DMS79 treated with DMSO at 0.1 percent for 48 hours (cell line): ENCODE measurements around the gene SUN2.

Experiments
- DNase-seq: peaks from one replicate; lab custom pipeline; 2025; lab: John Stamatoyannopoulos, UW

The SUN2 gene

GRCh38 chr22:38753948-38754750 lies 1.6 kb downstream of the SUN2 start:
- DNase-seq, result peak; percentile 31

GRCh38 chr22:38751422-38752346 lies 4.1 kb downstream of the SUN2 start:
- DNase-seq, result no peak

DNA sequence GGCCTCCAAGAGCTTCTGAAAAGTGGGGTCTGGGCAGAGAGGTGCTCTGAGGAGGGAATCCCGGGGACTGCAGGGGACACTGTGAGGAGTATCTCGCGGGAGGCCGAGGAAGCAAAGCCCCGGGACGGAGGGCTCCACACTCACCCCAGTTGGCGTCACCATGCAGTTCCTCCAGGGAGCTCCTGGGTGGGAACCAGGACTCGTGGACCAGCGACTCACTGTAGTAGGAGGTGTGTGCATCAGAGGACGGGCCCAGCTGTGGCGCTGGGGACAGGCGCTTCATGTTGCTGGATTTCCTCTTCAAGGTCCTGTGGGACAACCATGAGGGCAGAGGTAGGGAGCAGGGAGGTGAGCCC lies 4.8 kb downstream of the SUN2 start:
- DNase-seq, result no peak

- no peak for DNase-seq
These were observed 5.2 kb downstream of the SUN2 start for GRCh38 chr22:38750638-38751037.

DNA sequence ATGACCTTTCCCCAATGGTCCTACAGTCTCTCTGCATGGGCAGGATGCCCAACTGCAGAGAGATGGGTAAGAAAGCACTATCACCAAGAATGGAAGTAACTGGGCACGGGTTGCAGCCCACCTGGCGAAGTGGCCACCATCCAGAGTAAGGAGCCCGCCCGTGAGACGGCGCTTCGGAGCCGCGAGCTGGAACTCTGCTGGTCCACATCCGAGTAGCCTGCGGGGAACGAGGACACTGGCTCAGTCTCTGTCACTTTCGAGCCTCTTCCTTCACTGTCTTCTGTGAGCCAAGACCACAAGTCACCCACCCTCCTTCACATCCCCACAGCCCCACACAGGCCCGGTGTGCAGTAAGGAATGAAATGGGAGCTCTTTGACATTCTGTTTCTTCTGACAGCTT lies 5.7 kb downstream of the SUN2 start:
- no peak for DNase-seq

GRCh38 chr22:38748487-38749136 lies 7.2 kb downstream of the SUN2 start:
- DNase-seq, result no peak

DNA sequence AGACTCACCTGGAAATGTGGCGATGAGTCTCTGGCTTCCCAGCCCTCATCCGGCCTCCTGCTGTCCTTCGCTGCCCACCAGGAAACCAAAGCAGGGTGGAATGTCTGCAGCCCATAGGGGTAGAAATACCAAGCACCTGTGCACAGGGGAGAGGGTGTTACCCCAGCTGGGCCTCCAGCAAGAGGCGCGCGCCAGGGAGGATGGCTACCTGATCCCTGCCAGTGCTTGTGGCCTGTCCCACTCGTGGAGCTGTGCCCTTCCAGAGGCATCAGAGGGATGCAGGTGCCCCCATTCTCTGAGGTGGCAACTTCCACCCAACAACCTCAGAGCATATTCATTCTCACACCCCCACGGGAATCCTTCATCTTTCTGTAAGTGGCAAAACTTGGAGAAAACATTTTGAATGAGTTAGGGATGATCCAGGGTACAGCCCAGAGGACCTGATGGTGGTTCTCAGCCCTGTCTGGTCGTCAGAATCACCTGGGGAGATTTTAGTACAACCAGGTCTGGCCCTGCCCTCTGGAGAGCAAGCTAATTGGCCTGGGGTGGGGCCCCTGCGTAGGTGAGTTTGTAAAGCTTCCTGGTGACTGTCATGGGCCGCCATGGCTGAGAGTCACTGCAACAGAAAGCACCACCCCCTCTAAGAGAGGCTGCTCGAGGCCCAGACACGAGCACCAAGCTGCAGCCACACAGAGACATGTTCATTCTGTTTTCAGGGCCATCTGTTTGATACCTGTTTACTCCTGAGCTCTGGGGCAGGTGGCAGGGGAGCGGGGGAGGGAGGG lies 9.9 kb downstream of the SUN2 start:
- DNase-seq, result no peak

DNA sequence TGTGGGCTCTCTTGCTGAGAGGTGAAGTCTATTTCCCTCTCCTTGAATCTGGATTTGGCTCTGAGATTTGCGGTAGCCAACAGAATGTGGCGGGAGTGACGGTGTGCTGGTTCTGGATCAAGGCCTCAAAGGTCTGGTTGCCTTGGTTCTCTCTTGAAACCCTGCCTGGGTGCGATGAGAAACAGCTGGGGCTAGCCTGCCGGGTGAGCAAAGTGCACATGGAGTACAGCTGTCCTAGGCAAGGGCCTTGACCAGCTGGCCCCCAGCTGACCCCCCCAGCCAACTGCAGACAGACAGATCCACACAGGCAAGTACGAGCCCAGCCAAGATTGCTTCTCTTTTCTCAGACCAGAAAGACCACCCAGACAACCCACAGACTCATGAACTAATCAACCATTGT lies 10.8 kb downstream of the SUN2 start:
- no peak for DNase-seq

GRCh38 chr22:38742176-38742942 lies 13.4 kb downstream of the SUN2 start:
- no peak for DNase-seq

DNA sequence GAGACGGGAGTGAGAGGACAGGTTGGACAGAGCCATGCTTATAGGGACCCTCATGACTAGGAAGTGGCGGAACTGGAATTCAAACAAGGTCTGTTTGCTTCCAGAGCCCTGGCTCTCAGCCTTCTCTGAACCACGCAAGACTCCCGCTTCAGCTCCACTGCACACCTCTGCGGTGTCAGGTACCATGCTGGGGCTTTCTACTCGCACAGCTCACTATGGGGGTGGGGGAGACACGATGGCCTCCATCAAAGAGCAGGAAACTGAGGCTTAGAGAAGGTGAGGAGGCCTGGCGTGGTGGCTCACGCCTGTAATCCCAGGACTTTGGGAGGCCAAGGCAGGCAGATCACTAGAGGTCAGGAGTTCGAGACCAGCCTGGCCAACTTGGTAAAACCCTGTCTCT lies 14.2 kb downstream of the SUN2 start:
- no peak for DNase-seq

- DNase-seq, result no peak
These were observed 14.6 kb downstream of the SUN2 start for GRCh38 chr22:38741166-38741565.

GRCh38 chr22:38740754-38741153 lies 15.0 kb downstream of the SUN2 start:
- DNase-seq, result no peak

DNA sequence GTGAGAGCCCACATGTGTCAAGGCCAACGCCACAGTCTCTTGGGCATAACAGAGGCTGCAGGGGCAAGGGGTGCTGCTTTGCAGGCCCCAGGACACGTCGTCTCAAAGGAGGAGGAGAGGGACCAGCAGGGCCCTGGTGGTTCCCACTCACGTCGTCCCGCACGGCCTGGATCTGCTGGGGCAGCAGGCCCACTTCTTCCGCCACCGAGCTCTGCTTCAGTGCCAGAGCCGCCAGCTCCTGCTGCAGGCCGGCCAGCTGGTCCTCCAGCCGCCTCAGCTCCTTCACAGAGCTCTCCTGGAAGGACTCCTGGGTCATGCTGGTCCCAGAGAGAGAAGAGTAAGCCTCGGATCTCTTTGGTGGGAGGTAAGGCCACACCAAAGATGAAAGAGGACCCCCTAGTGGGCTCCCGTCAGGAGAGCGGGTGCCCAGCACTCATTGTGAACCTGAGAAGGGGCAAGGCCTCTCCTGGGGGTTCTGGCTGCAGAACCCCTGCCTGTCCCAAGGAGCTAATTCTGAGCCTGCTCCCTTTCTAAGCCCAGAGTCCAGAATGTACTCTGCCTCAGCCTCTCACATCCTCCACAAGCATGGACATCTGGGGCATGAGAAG lies 15.6 kb downstream of the SUN2 start:
- DNase-seq, result no peak

- no peak for DNase-seq
These were observed 16.3 kb downstream of the SUN2 start for GRCh38 chr22:38739300-38740055.

GRCh38 chr22:38738475-38739070 lies 17.2 kb downstream of the SUN2 start:
- DNase-seq, result no peak

DNA sequence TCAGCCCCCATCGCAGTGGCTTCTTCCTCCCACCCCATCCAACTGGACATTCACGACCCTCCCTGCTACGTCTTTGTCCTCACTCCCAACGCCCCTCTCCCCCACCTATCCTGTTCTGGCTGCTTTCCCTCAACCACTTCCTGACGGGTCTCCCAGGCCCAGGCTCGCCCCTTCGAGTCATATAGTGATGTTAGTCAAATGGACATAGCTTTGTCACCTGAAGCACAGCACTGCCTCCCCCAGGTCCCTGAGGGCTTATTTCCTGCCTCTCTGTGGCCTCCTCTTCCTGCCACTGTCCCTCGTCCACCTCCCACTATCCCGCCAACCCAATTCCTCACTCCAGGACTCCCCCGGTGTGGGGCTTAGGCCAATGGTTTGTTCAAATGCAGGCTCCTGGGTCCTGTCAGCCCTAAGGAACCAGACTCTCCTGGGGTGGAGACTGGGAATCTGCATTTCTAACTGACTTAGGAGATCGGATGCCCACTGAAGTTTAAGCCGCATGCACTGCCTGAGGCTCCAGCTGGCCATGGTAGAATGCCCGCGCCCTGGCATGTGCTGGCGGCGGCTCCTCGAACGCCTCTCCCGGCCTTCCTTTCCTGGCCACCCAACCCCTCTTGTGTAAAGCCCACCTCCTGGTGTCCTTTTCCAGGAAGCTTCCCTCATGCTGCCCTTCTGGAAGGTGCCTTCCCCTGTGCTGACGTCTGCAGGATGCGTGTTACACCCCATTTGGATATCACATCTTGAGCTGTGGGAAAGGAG lies 18.3 kb downstream of the SUN2 start:
- no peak for DNase-seq

GRCh38 chr22:38736257-38736570 lies 19.6 kb downstream of the SUN2 start:
- DNase-seq, result no peak

DNA sequence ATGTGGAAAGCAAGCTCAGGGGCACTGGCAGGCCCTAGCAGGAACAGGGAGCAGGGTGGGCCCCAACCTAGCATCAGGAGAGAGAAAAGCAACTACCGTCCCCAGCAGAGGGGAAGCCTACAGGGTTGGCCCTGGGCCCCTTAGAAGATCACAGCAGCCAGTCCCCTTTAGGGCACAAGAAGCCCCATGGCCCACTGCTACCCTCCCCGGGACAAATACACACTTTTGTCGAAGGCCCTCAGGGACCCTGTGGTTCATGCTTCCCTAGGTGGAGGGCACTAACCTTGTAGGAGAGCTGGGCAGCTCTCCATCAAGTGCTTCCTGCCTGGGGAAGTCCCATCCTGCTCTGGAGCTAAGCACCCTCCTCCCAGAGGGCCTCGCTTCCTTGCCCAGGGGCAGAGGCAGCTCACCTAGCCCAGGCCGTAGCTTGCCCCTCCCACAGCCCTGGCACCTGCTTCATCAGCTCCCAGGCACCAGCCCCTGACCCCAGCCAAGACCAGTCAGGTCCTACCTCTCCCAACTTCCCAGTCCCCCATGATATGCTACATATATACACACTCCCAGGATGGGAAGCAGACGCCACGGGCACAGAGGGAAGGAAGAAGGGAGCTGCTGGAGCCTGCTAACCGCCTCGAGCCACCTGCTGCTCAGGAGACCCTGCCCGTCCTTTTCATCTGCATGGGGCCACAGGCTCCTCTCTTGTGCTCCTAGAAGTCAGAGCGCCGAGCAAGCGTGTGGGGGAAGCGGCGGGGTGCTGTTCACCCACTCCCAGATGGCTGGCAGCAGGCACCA lies 20.1 kb downstream of the SUN2 start:
- DNase-seq, result no peak
